ENCODE data around the gene ATF4. TPM values are rescaled to one million over a fixed set of nuclear protein-coding genes. Genes with fewer than 3 reads are reported as not detected.

Gene ATF4
- total and polyA plus RNA-seq, 4 donors: 179 to 882 (median 410) TPM

GRCh38 chr22:39570665-39571064 lies 50.3 kb downstream of the ATF4 start, which contains the start of gene CACNA1I:
CACNA1I (plus strand) TSS chr22:39570753; CDS start chr22:39570753, 0 bp downstream.
- Histone ChIP-seq H3K4me1 (ENCODE audit: control insufficient read depth in 5 of 5, insufficient read depth in 5 of 5, low read length in 5 of 5) (no peaks in the 10 kb centered on the region), H3K9me3 (ENCODE audit: control insufficient read depth in 4 of 4, insufficient read depth in 3 of 4, low read length in 3 of 4) (peaks cover 0 to under 1% (median 0%) of the 10 kb centered on the region in 4 donors), H3K36me3 (ENCODE audit: control insufficient read depth in 4 of 4, insufficient read depth in 4 of 4, low read length in 4 of 4) (no peaks in the 10 kb centered on the region), H3K27ac (ENCODE audit: low read depth in 1 of 2, low read length in 1 of 2) (no peak within 1 kb of the TSS), H3K9ac (ENCODE audit: insufficient read depth in 1 of 2, low read length in 2 of 2) (no peak within 1 kb of the TSS), H3K4me3 (no peak within 1 kb of the TSS), H3K27me3 (ENCODE audit: control insufficient read depth in 3 of 3, insufficient read depth in 3 of 3, low read length in 2 of 3) (peaks cover 0 to 2% (median 0%) of the 10 kb centered on the region in 3 donors)
- TF ChIP-seq CTCF (IDR thresholded peaks at IDR 0.05; ENCODE audit: control extremely low read depth, extremely low read depth): no peak
- 80 to 82% methylated on average over 14 of the region's 14 CpGs for WGBS, 2 donors
- ATAC-seq (ENCODE audit: insufficient read depth, low FRiP score) (no peak), DNase-seq (no peak)

- Histone ChIP-seq H3K9ac (ENCODE audit: insufficient read depth in 1 of 2, low read length in 2 of 2) (no peak overlapping the region), H3K36me3 (ENCODE audit: control insufficient read depth in 4 of 4, insufficient read depth in 4 of 4, low read length in 4 of 4) (no peaks in the 10 kb centered on the region), H3K27me3 (ENCODE audit: control insufficient read depth in 3 of 3, insufficient read depth in 3 of 3, low read length in 2 of 3) (peaks cover 0 to 2% (median 0%) of the 10 kb centered on the region in 3 donors), H3K4me1 (ENCODE audit: control insufficient read depth in 5 of 5, insufficient read depth in 5 of 5, low read length in 5 of 5) (no peaks in the 10 kb centered on the region), H3K27ac (ENCODE audit: low read depth in 1 of 2, low read length in 1 of 2) (no peak overlapping the region), H3K9me3 (ENCODE audit: control insufficient read depth in 4 of 4, insufficient read depth in 3 of 4, low read length in 3 of 4) (no peaks in the 10 kb centered on the region), H3K4me3 (no peak overlapping the region)
- DNase-seq (no peak), ATAC-seq (ENCODE audit: insufficient read depth, low FRiP score) (no peak)
- 57 to 82% methylated on average over 1 of the region's 1 CpG for WGBS, 2 donors
- TF ChIP-seq CTCF (IDR thresholded peaks at IDR 0.05; ENCODE audit: control extremely low read depth, extremely low read depth): no peak
Measured at GRCh38 chr22:39571538-39571937, 51.2 kb downstream of the ATF4 start.

Other genes with a start within 250 kb of the ATF4 start
- gene RPL3, start 200.9 kb upstream of the ATF4 start, total RNA-seq: 1,000 to 10,000 TPM; 1,521 to 1,689 TPM
- gene RPL3, start 200.9 kb upstream of the ATF4 start, polyA plus RNA-seq: 1,000 to 10,000 TPM; 2,233 to 2,749 TPM
- 10 to 100 TPM in 1 of 2 donors, 1 to 10 TPM in 1; 4.9 to 13.3 TPM for gene SYNGR1, start 170.6 kb upstream of the ATF4 start, total RNA-seq
- 1 to 10 TPM; 3.5 to 6.1 TPM for gene SYNGR1, start 170.6 kb upstream of the ATF4 start, polyA plus RNA-seq
- gene TAB1, start 120.8 kb upstream of the ATF4 start, total RNA-seq: 10 to 100 TPM; 20.2 to 29.7 TPM
- 10 to 100 TPM; 13.9 to 16.4 TPM for gene TAB1, start 120.8 kb upstream of the ATF4 start, polyA plus RNA-seq
- 10 to 100 TPM in 1 of 2 donors, 1 to 10 TPM in 1; 5.8 to 19.4 TPM for gene MGAT3, start 63.5 kb upstream of the ATF4 start, total RNA-seq
- gene MGAT3, start 63.5 kb upstream of the ATF4 start, polyA plus RNA-seq: 1 to 10 TPM; 5.6 to 6.0 TPM
- gene MIEF1, start 18.3 kb upstream of the ATF4 start, total RNA-seq: 10 to 100 TPM; 18.4 to 28.9 TPM
- gene MIEF1, start 18.3 kb upstream of the ATF4 start, polyA plus RNA-seq: 10 to 100 TPM in 1 of 2 donors, 1 to 10 TPM in 1; 7.1 to 16.5 TPM
- 10 to 100 TPM; 50.0 to 90.4 TPM for gene RPS19BP1, start 12.2 kb downstream of the ATF4 start, total RNA-seq
- gene RPS19BP1, start 12.2 kb downstream of the ATF4 start, polyA plus RNA-seq: 100 to 1,000 TPM; 179 to 199 TPM
- gene CACNA1I, start 50.2 kb downstream of the ATF4 start, total RNA-seq: under 1 TPM; 0.15 to 0.17 TPM
- under 1 TPM; 0.07 to 0.22 TPM for gene CACNA1I, start 50.2 kb downstream of the ATF4 start, polyA plus RNA-seq

All from lung (tissue), 12 donors.